Stimulated activated CD8-positive, alpha-beta memory T cell treated with anti-CD3 and anti-CD28 coated beads, Interleukin-15, amount 100 ng/mL, for 4 hours (primary cell): ENCODE data around the gene SPRR3.

Experiments used
- DNase-seq, 2 donors: peaks; one replicate each; pipeline ENCODE4 v3.0.0-alpha.2; 2020; ENCODE audit warnings: low read depth in 2 of 2

SPRR3 gene, protein sequence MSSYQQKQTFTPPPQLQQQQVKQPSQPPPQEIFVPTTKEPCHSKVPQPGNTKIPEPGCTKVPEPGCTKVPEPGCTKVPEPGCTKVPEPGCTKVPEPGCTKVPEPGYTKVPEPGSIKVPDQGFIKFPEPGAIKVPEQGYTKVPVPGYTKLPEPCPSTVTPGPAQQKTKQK

DNA sequence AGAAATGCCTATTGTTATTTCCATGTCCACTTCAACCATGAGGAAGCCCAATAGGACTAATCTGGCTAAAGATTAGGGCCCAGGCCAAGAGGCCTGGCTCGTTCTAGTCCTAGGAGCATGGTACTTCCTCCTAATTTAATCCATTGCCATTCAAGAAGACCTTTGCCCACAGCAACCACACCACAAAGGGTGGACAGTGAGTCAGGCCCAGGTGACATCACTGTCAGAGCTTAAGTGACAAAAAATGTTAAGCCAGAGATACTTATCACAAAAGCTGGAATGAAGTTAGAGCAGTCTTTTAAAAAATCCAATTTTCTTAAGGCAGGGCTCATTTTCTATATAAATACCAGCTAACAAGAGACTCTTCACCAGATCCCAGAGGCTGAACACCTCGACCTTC lies at the start of gene SPRR3:
SPRR3 (plus strand) TSS at position 368 of the 400 bp plus-strand sequence. CDS start 1,272 bp downstream, outside the sequence.
- no peak for DNase-seq

DNA sequence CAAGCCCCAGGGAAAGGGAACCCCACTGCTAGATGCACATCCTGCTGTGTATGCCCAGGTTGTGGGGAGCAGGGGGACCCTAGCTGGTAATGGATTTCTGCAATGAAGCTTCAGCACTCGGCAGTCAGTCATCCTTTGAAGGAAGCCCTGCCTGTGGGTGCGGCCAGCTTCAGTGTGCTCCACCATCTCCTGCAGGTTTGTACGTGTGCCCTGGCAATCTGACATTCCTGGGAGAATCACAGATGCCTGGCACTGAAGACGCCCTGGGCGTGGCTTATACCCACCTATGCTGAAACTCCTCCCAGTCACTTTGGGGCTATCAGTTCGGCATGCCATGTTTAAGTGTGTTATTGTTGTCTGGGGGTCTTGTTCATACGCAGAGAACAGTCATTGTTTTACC lies 47.8 kb upstream of the SPRR3 start:
- no peak for DNase-seq

DNA sequence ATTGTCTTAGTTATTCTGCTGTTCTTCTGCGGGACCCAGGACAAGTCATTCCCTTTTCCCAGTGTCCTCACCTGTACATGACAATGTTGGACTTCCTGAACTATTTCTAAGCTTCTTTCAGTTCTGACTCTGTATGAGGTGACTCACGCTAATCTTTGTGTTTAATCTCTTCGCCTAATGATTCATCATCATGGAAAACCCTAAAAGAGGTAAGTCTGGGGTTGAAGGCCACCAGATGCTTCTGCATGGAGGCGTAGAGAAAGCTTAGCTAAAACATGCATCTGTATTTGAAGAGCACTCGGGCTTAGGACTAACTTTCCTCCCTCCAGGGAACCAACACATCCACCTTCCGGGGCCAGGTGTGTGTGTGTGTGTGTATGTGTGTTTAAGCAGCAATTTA lies 47.1 kb upstream of the SPRR3 start:
- DNase-seq: no peak

DNA sequence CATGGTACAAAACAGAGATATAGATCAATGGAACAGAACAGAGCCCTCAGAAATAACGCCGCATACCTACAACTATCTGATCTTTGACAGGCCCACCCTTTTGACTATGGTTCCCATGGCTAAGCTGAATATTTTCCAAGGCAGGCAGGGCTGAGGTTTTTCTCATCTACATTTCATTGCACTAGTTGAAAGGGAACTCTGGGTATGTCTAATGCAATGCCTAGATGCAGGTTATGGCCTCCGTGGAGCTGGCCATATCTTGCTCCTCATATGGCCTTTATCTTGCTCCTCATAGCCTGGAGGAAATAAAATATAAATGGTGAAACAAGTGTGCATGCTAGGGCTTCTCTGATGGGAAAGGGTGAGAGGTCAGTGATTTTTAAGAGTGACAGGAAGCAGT lies 44.0 kb upstream of the SPRR3 start:
- no peak for DNase-seq

DNA sequence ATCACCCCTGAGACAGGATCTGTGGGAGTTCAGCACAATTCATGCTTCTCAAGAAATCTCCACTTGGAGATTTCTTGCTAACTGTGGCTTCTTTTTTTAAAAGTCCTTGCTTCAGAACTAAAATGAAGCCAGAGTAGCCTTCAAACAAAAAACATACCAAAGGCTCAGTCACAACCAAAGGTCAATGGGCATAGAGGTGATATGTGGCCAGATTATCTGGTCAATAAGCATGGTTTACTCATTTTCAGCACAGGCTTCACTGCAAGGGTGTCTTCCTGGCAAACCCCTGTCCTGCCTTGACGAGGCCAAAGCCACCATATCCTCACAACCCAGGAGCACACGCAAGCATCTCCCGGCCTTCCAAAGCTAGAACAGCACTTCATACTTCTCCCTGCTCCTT lies 42.3 kb upstream of the SPRR3 start:
- no peak for DNase-seq

DNA sequence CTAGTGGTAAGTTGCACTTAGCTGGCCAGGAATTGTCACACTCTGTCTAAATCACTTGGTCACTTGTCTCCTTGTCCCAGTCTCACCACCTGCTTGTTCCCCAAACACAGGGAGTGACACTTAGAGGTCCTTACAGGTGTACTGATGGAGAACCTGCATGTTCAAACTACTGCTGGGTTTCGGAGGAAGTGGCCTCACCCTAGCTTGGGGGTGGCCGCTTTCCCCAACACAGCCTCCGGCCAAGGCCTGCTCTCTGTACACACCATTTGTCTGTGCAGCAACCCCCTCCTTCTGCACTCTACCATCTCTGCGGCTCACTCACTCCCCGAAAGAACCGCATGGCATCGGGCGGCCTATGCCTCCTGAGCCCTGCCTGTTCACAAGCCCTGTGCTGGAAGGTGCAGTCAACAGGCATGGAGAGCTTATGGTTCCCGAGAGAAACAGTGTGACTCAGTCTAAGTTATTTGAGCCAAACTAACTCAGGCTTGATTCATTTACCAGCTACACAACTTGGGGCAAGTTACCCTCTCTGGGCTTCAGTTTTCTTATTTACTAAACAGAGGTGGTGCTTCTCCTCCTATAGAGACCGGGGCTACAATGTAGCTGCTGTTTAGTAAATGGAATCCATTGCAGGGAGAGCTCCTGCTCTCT lies 41.6 kb upstream of the SPRR3 start:
- no peak for DNase-seq

DNA sequence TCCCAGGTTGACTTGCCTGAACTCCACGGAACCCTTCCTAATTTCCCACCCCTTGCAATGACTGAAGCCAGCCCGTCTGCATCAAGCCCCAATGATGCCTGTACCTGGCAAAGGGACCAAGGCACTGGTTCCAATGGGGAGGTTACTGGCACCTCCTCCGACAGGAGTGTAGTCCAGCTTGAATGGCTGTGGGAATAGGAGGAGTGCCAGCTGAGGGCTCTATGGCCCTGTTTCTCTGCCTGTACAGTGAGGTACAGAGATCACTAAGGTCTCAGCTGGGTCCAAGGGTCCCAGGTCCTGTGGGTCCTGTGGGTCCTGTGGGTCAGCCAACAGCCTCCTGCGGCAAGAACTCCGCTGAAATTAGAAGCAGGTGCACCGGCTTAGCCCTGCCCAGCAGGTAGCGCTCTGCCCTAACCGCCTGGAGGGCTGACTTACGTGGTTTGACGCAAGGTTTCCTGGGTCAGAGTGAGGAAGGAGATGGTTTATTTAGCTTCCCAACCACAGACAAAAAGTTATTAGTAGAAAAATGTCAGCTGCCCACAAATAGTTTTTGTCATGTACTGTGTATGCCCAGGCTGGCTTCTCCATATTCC lies 41.0 kb upstream of the SPRR3 start:
- no peak for DNase-seq

DNA sequence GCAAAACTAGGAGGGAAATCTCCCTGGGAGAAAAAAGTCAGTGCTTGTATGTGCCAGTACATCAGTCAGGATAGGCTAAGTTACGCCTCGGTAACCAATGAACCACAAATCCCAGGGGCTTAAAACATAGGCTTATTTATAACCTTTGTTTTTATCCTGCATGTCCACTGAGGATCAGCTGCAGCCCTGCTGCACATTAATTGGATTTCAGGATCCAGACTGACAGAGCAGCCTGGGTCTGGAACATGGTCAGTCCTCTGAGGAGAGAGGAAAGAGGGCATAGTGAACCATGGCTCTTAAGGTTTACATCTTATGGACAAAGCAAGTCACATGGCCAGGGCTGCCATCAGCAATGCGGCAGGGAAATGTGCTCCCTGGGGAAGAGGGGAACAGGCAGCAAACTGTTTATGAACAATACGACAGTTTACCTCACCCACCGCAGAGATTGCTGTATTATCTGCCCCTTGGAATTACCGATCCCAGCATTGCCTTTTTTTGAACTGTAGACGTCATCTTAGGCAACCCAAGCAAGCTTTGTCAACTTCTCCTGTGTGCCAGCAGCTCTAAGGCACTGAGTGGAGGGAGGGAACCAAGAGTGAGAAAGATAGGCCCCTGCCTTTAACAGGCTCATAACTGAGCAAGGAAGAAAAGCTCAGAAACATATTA lies 40.2 kb upstream of the SPRR3 start:
- DNase-seq: no peak

DNA sequence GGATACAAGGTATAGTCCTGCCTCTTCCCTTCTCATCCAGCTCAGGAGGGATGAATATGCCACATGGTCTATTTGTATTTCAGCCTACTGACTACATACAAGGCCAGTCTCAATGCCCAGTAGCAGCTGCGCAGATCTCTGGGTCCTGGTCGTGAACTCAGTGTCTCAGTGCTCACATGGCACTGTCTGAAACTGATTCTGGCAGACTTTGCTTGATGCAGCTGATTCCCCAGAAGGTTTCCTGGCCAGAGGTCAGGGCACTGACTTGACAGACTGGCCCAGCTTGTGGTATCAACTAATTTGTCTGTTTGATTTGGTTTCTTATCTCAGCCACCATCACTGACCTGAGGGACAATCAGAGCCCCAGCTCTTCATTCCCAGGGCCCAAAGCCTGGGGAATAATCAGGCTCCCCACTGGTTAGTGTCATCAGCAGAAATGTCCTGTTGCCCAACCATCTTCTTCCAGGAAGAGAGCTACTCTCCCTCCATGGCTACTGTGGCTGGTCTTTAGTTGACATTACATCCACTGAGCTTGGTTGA lies 38.6 kb upstream of the SPRR3 start:
- DNase-seq: no peak

DNA sequence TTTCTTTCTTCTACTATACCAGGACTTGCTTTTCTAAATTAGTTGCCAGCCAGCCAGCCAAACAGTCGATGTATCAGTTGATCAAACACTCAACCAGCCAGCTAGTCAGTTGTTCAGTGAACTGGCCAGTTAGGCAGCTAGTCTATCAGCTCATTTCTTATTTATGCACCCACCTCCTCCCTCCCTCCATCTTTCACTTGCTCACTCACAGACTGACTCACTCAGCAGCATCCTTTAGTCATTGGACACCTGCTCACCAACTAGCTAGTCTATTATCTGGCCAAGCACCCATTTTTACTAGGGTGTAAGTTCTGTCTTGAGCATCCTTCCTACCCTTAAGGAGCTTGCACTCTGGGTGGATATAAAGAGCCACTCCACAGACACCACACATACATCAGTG lies 37.0 kb upstream of the SPRR3 start:
- no peak for DNase-seq

DNA sequence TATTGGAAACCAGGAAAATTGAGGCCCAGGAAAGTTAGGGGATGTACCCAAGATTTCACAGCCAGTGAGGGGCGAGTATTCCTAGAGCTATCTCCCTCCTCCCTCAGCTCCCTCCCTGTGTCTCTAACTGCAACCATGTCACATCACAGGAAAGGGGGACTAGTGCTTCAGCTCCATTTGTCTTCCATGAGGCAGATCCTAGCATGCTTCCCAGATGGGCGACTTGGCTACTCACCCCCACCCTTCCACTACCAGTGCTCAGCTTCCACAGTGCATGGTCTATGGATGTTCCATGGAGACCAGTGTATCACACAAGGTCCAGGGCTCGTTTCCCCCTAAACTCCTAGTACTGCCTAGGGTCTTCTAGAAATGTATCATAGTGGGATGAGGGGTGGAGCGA lies 35.7 kb upstream of the SPRR3 start:
- no peak for DNase-seq

DNA sequence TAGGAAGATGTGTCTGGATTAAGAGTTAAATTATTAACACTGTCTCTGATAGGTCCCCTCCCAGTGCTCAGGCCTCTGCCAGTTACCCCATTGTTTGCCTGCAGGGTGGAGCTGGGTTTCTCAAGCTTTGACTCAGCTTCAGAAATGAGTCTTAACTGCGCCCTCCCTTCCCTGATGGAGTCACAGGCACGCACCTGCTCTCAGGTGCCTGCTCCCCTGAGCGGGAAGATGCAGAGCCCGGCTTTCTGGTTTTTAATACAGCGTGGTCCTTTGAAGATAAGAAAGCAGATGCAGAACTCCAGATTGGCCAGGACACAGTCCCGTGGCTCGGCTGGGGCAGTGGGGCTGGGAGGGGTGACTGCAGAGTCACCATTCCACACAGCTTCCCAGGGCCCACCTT lies 34.3 kb upstream of the SPRR3 start:
- DNase-seq: no peak

DNA sequence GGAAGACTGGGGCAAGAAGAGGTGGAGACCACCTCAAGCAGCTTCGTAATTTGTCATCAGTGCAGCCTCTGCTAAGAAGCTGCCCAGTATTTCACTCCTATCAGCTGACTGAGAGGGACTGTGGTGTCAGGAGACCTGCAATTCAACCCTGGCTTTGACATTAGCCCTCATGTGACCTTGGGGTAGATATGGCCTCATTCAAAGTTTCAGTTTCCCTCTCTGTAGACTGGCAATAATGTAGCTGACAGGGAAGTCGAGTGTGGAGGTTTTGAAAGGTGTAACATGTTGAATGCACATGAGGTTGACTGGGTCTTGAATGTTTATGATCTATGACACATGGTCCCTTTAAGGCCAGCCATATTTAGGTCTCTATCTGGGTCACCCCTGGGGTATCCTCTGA lies 33.3 kb upstream of the SPRR3 start:
- no peak for DNase-seq

DNA sequence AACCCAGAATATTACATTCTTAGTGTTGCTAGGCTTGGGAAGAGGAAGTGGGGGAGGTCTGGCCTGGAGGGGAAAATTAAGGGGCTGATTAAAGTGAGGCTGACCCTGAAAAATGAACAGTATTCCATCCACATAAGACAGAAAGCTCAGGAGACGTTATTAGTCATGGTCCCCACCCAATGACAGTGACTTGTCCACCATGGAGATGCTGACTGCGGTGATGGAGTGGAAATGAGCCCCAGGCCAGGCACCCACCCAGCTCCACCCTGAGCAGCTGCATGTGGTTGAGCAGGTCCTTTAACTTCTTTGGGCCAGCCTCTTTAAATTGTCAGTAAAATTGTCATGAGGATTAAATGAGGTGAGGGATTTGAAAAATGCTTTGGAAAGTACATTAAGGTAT lies 32.5 kb upstream of the SPRR3 start:
- no peak for DNase-seq

DNA sequence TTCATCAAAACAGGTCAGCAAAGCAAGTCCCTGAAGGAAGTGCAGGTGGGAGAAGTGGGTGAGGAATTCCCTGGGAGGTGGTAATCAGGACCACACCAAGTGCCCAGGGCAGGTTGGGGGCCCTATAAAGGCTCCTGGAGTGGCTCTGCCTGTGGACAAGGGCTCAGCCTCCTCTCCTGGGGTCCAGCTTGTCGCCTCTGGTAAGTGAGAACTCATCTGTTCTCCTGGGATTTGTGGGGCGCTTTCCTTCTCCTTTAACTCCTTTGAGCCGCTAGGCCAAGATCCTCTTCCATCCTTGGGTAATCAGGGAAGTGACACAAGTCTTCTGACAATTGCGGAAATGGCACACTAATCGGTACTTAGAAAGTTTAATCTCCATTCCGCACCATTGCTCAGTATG lies 31.1 kb upstream of the SPRR3 start, which contains the start of gene SPRR4:
SPRR4 (plus strand) TSS at position 154 of the 400 bp plus-strand sequence. CDS start 1,243 bp downstream, outside the sequence.
- DNase-seq: no peak

DNA sequence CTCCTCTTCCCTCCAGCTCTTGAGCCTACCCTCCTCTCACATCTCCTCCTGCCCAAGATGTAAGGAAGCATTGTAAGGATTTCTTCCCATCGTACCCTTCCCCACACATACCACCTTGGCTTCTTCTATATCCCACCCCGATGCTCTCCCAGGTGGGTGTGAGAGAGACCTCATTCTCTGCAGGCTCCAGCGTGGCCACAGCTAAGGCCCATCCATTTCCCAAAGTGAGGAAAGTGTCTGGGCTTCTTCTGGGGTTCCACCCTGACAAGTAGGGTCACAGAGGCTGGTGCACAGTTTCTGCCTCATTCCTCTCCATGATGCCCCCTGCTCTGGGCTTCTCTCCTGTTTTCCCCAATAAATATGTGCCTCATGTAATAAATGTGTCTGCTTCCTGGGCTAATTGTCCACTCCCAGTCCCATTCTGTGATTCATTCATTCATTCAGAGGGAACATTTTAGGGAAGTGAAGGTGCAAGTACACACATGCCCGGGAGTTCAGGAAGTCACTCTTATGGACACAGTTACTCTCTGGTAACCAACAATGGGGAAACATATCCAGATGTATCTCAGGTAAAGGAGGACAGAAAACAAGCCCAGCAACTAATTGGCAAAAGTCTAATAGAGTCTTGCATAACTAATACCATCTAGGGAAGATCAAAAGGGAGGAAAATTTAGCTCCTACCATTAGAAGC lies 29.2 kb upstream of the SPRR3 start:
- DNase-seq: no peak

DNA sequence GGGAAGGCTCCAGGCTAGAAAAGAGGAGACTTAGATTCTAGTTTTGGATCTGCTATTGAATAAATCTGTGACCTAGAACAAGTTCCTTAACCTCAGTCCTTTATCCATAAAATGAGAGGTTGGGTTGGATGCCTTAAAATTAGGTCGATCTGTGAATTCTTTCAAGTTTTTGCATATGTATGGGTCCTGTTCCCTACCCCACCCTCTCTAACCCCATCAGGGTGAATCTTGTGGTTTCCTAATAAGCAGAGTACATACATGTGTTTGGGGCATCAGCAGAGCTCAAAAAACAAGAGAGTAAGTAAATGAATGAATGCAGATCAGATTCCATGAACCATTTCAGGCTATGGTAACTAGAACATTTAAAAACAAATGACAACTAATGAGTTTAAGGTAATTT lies 24.9 kb upstream of the SPRR3 start:
- no peak for DNase-seq

DNA sequence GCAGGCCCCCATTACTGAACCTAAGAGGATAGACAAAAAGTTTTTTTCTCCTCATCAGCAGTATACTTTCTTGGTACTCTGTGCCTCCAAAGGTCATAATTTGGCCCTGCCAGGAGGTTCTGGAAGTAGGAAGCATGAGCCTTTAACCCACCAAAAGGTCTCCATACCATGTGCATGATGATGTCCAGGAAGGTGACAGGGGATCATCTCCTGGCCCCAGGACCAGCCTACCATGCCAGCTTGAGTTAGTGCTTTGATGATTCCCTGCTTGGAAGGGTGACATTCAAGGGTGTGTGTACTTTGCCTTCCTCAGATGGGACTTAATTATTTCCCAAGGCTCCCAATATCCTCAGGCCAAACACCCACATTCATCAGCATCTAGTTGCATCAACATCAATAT lies 23.9 kb upstream of the SPRR3 start:
- no peak for DNase-seq

DNA sequence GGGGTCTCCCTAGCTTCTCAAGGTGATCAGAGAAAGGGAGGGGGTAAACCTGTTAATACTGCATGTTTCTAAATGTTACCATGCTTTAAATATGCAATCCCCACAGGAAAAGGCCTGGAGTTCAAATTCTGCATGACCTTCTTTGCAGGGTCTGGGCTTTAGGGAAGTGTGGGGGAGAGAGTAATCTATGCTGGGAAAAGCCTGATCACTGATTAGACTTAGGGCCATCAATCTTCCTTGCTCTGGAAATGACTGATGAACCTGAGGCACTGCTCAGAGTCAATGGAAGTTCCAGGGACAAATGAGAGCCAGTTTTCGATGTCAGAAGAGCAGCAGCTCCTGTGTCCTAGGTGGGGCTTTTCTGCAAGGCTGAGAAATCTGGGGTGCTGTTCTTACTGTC lies 20.9 kb upstream of the SPRR3 start:
- no peak for DNase-seq

DNA sequence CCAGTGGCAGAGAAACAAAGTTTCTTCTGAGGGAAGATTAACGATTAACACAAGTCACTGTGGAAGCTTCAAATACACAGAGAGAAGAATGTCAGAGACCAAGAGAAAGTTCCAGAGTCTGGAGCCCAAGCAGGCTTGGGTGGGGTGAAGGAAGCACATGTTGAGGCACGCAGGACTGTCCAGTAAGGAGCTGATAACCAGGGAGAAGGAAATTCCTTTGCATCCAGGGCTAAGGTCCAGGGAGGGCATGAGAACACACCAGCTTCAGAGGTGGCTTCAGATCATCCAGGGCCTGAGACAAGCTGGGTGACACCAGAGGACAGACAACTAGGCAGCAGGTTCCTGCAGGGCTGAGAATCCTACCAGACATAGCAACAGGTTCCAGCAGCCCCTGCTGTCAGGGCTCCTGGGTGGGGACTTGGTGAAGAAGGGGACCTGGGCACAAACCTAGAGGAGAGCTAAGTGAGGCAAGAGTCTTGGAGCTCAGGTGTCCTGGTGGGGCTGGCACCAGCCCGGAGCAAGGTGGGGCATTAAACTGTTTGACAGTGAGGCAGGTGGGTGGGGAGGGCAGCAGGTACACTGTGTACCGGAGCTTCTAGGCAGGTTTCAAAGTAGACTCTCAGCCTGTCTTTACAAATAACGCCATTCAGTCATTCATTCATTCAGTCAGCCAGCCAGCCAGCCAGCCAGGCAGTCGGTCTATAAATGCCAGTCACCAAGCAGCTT lies 20.2 kb upstream of the SPRR3 start:
- no peak for DNase-seq

DNA sequence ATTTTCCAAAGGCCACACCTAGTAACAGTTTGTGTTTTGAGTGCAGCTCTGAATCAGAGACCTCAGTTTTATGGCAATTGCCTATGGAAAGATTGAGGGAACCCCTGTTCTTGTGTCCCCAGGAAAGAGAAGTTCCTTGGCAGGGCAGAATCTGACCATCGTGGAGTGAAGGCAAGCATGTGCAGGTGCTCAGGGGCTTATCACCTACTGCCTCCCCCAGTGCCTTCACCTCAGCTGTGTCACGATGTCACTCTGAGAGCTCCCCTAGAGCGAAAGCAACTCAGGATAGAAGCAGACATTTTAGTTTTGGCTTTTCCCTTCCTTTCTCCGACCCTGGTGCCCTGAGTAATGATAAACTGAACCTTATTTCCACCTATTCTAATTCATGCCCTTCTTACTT lies 19.5 kb upstream of the SPRR3 start:
- DNase-seq: no peak
